Stimulated activated CD8-positive, alpha-beta memory T cell treated with anti-CD3 and anti-CD28 coated beads, Interleukin-15, amount 100 ng/mL, for 1 hour (primary cell): ENCODE data around the gene ETHE1.
"Not testable (repeated sequence)": the region's sequence is repeated elsewhere in the genome, so short reads cannot be mapped to it uniquely, and the experiment has no call there.

Experiments used
- DNase-seq: peaks from one replicate; pipeline ENCODE4 v3.0.0-alpha.2; 2020; ENCODE audit warnings: low read depth

ETHE1 gene

DNA sequence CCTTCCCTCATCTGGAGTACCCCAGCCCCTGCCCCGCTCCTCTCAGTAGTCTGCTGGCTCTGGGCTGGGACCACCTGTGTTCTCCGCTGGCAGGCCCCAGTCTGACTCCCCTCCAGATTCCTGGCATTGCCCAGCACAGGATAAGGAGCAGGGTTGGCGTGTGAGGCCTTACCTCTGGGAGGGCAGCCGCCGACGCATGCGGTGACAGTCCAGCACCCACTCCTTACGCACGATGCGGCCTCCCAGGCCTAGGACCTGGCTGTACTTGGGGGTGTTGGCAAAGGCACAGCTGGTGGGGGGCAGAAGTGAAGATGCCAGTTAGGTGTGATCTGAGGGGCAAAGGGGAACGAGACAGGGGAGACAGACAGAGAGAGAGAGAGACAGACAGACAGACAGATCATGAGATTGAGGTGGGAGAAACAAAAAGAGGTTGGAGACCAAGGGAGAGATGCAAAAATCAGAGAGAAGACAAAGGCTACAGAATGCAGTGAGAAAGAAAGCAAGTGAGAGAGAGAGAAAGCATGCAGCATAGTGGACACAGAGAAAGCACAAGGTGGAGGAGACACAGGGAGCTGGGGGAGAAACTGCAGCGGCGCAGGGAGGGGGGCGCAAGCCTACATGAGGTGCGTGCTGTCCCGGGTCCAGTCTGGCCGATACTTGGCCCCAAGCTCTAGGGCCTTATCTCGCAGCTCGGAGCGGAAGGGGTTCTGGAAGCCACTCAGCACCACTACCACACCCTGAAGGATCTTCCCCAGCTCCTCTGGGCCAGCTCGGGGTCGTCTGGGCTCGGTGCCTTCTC, 24.6 kb upstream of the ETHE1 start:
- DNase-seq: no peak

DNA sequence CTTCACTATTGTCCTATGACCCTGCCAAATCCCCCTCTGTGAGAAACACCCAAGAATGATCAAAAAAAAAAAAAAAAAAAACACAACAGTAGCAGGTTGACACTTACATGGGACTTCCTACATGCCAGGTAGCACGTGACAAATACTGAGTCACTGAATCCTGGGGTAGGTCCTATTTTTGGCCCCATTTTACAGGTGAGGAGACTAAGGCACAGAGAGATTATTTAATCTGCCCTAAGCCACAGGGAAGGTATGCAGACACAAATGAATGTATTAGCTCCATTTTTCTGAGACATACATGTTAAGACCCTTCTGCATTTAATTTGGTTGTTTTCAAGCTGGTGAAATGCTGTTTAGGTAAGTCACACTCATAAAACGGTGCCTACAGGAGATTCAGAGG, 21.7 kb upstream of the ETHE1 start:
- no peak for DNase-seq

DNA sequence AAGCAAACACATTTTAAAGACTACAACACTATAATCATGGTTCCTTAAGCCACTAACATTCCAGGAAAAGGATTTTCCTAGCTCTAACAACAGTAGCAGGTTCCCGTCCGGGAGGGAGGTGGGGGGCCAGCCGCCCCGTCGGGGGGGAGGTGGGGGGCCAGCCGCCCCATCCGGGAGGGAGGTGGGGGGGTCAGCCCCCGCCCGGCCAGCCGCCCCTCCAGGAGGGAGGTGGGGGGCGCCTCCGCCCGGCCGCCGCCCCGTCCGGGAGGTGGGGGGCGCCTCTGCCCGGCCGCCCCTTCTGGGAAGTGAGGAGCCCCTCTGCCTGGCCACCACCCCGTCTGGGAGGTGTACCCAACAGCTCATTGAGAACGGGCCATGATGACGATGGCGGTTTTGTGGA, 20.9 kb upstream of the ETHE1 start:
- not testable (repeated sequence) for DNase-seq

DNA sequence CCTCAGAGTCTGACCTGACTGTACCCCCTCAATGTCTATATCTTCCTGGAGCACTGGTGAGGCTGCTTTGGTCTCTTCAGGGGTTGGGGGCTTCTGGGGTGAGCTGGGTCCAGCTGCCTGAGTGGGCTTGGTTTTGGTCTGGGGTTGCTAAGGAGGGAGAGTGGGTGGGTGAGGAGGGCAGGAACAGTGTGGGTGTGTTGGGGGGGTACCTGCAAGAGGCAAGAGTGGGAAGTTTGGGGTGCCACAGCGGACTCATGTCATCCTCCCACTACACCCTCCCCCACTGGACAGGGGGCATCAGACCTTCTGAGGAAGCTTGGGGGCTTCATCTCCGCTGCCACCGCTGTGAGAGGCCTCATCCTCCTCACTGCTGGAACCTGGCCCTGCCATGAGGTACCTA, 19.6 kb upstream of the ETHE1 start:
- DNase-seq: no peak

DNA sequence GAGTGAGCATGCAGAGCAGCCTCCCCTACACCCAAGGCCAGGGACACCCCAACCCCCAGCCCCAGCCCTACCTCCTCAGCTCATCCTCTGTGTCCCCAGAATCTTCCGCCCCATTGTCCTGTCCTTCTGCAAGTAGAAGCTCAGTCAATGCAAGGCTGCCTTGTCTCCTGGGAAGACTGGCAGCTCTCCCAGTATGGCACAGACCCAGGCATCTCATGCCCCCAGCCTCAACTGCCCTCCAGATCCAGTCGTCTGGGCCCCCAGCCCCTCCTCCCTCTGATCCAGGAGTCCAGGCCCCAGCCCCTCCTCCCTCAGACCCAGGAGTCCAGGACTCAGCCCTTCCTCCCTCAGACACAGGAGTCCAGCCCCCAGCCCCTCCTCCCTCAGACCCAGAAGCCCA, 19.0 kb upstream of the ETHE1 start:
- DNase-seq: no peak

DNA sequence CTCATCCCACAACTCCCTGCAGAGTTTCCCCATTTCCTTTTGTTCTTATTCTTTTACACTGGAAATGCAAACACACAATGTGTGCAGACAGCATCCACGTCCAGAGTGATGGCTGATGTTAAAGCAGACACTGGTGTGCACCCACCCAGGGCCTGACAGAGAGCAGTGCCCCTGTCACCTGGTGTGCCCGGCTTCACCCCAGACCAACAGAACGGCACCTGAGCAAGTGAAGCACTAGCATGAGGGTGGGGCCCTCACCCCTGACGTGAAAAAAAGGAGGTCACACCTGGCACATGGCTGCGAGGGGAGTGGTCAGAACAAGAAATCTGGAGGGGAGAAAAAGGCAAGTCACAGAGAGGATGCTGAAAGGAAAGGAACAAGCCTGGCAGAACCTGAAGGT, 18.3 kb upstream of the ETHE1 start:
- no peak for DNase-seq

DNA sequence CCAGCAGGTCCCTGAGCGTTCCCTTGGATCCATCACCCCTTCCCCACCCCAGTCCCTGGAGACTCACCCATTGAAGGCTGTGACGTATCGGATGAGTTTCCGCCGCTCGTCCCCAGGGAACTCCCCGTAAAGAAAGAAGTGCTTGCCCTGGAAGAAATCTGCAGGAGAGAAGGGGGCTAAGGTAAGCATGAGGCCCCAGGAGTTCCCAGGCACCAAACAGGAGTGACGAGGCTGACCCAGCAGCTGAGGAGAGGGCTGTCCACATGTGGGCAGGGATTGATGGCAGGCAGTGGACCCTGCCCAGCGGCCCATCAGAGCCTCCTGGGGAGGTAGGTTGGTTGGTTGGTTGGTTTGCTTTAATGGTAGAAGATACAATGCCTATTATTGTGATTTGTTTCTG, 17.1 kb upstream of the ETHE1 start:
- no peak for DNase-seq

DNA sequence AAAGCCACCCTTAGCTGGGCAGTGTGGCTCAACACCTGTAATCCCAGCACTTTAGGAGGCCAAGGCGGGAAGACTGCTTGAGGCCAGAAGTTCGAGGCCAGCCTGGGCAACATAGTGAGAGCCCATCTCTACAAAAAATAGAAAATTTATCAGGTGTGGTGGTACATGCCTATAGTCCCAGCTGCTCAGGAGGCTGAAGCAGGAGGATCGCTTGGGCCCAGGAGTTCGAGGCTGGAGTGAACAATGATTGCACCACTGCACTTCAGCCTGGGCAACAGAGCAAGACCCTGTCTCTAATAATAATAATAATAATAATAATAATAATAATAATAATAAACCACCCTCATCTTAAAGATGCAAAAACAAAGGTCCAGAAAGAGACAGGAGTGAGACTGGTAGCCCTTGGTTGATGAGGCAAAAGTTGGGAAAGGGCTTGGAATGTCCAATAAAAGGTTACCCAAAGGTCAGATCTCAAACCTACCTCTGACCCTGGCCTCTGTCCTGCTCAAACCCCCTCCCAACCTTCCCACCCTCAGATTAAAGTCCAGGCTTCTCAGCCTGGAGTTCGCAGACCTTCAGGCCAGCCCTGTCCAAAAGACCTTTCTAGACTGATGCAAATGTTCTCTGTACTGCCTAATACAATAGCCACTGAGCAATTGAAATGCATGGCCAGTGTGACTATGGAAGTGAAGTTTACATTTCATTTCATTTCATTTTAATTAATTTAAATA, 15.1 kb upstream of the ETHE1 start:
- DNase-seq: no peak

DNA sequence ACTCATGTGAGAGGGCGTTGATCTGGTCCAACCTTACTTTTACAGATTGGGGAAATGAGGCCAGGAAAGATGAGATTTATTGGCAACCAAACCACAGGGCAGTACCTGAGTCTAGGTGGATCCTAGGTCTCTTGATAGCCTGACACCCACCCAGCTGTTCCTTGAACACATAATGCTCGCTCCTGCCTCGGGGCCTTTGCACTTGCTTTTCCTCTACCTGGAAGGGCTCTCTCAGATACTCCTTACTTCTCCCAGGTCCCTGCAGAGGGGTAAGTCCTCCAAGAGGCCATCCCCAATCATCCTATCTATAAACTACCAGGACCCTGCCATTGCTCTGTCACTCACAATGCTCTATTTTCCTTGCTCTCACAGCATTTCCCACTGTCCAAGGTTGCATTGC, 13.4 kb upstream of the ETHE1 start:
- no peak for DNase-seq

DNA sequence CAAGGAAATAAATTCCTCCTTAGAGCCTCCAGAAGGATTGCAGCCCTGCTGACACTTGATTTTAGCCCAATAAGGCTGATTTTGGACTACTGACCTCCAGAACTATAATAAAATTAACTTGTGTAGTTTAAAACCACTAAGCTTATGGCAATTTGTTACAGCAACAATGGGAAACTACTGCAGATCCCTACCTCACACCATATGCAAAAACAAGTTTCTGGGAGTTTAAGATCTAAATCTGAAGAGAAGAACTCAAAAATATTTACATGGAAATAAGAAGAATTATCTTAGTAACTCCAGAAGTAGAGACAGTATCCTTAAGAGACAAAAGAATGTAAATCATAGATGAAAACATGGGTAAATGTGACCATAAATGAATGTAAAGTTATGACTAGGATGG, 11.9 kb upstream of the ETHE1 start:
- no peak for DNase-seq

DNA sequence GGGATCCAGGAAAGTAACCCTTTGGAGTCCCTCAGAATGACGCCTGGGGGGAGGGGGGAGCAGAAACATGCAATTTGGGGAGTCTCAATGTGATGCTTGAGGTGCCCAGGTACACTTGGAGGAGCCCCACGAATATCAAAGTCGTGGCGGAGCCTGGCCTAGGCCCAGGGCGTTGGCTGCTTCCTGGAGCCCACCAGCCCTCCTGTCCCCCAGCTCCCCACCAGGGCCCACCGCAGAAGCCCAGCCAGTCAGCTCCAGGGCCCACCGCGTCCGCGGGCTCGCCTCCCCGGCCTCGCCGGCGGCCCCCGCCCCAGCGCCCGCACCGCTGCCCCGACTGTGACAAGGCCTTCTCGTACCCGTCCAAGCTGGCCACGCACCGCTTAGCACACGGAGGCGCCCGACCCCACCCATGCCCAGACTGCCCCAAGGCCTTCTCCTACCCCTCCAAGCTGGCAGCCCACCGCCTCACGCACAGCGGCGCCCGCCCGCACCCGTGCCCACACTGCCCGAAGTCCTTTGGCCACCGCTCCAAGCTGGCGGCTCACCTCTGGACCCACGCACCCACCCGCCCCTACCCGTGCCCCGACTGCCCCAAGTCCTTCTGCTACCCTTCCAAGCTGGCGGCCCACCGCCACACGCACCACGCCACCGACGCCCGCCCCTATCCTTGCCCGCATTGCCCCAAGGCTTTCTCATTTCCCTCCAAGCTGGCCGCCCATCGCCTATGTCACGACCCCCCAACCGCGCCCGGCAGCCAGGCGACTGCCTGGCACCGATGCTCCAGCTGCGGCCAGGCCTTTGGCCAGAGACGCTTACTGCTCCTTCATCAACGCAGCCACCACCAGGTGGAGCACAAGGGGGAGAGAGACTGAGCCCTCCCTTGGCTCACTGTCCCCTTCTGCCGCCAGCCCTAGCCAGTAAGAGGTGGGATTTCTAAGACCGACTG, 8.1 kb upstream of the ETHE1 start:
- DNase-seq: no peak

DNA sequence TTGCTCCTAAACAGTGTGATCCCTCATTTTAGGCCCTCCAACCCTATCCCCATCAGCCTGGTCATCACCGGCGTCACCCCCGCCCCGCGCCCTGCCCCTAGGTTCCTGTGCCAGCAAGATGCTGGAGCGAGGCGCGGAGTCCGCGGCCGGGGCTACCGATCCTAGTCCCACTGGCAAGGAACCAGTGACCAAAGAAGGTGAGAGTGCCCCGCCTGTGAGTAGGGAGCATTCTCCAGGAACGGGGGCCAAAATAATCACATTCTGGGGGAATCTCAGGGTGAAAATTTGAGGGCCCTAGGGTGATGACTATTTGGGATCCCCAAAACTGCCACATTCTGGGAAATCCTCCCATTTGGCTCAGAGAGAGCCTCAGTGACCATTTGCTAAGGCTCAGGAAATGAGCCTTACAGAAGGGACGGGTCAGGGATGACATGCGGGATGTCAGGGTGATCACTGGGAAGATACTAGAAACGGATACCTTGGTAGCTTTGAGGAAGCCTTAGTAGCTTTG, 7.4 kb upstream of the ETHE1 start:
- DNase-seq: no peak

DNA sequence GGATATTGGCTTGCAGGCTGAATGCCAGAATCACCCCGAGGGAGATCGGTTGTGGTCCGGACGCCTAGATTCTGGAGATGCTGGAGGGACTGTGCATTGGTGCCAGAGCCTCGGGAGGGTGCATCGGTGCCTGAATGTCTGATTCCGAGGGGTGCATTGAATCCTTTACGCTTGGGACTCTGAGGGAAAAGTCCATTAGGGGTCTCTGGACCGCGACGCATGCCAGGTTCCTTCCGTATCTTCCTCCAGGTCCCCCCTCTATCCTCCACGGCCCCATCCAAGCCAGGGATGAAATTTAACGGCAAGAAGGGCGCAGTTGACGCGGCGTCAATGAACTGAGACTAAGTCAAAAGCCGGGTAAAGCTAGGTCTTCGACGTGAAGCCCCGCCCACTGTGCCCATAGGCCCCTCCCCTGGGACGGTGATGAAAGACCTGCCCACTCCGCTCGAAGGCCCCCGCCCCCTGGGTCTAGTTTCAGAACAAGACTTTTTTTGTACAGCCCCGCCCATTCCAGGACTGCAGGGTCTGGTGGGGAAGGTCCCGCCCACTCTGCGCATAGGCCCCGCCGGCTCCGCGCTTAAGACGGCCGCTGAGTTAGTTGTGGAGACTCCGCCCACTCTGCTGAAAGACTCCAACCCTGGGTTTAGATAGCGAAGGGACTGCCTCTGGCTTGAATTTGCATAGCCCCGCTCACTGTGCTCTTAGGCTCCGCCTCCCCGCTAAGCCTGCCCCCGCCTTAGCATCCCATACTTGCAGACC, 6.7 kb upstream of the ETHE1 start:
- peak; percentile 83 for DNase-seq

DNA sequence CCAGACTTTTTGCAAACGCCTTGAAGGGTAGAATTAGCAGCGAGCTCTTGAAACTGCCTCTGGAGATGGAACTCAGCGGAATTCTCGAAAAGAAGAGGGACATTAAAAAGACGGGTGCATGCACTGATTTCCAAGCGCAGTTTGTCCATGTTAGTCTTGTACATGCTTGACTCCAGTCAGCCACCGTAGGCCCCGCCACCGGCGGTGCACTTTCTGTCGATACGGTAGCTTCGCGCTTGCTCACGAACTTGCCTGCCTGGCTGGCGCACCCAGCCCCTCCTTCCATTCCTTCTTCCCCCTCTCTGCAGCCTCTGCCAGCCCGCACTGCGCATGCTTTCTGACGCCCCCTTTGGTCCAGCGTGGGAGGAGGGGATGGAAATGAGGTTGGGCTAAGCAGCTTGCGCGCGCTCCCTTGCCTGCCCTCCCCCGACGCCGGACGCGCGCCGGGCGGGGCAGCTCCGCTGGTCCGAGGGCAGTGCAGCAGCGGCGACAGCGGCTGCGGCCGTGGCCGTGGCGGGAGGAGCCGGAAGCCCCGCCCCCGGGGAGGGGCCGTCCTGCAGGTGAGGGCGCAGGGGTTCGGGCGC, 6.1 kb upstream of the ETHE1 start, which contains the start of gene ZNF575:
Gene ZNF575 (plus strand): TSS at position 227 of the 584 bp plus-strand sequence. CDS start 1,235 bp downstream, outside the sequence.
- DNase-seq: peak; percentile 65

DNA sequence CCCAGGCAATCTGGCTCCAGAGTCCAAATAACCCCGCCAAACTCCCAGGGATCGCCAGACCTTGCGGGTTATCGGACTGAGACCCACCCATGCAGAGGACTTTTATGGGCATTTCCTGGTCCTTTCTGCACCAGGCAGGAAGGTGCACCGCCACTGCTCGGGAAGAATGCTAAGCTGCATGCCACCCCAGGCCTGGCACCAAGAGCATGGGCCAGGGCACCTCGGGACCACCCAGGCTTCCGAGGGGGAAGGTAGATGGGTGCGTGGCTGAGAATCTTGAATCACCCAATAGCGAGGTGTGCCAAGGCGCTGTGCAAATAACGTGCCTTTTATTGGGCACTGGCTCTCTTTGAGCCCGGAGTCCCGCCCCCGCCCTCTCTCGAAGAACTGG, 5.6 kb upstream of the ETHE1 start:
- DNase-seq: no peak

DNA sequence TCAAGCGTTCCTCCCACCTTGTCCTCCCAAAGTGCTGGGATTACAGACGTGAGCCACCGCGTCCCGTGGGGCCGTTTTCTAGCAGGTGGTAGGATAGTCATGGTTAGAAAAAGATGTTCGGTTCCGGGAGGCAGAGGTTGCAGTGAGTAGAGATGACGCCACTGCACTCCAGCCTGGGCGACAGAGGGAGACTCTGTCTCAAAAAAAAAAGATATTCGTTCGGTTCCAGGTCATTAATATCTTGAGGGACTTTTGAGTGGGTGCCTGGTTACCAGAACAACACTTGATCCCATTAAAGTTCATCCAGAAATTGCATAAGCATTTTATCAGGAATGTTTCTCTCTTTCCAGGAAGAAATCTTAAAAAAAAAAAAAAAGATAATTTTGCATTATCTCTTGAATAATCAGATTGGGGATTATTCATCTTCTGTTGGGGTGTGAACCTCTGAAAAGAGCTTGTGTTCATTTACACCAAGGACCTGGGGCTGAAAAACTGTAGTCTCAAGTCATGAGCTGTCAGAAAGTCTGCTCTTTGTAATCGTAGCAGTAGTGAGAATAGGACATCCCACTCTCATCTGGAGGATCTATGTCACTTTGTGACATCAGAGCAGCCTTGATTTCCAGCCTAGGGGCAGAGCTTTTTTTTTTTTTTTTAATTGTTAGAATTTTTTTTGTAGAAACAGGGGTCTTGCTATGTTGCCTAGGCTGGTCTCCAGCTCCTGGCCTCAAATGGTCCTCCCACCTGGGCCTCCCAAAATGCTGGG, 1.0 kb upstream of the ETHE1 start:
- no peak for DNase-seq

DNA sequence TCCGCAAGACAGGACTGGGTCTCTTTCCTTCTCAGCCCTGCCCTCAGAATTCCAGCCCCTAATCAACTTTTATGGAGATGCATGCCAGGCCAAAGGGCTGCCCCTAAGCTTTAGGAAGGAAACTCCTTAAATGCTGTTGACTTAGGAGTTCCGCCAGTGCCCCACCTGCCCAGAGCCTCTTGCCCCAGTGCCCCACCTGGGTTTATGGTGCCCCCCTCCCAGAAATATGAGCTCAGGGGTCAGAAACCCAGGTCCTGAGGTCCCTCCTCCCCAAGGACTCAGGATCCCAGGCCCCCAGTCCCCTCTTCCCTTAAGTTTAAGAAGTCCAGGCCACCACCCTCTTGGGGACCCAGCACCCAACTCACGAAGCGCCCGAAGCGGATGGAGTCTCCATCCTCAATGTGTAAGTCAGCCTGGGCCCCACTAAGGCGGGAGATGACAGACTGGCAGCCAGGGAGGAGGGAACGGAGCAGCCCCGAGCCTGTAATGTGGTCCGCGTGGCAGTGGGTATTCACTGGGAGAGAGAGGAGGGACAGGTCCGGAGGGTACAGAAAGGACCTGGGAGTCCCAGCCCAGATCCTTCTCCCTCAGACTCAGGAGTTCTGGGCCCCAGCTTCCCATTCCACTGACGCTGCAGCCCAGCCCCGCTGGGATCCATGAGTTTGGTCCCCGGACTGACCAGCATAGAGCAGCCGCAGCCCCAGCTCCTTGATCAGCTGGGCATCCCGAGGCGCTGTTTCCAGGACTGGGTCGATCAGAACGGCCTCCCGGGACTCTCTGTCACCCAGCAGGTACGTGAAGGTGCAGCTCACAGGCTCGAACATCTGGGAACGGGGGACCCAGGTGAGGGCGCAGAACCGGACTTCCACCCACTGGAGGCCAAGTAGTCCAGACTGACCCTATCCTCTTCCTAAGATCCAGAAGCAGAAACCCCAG, 897 bp downstream of the ETHE1 start:
- DNase-seq: no peak

DNA sequence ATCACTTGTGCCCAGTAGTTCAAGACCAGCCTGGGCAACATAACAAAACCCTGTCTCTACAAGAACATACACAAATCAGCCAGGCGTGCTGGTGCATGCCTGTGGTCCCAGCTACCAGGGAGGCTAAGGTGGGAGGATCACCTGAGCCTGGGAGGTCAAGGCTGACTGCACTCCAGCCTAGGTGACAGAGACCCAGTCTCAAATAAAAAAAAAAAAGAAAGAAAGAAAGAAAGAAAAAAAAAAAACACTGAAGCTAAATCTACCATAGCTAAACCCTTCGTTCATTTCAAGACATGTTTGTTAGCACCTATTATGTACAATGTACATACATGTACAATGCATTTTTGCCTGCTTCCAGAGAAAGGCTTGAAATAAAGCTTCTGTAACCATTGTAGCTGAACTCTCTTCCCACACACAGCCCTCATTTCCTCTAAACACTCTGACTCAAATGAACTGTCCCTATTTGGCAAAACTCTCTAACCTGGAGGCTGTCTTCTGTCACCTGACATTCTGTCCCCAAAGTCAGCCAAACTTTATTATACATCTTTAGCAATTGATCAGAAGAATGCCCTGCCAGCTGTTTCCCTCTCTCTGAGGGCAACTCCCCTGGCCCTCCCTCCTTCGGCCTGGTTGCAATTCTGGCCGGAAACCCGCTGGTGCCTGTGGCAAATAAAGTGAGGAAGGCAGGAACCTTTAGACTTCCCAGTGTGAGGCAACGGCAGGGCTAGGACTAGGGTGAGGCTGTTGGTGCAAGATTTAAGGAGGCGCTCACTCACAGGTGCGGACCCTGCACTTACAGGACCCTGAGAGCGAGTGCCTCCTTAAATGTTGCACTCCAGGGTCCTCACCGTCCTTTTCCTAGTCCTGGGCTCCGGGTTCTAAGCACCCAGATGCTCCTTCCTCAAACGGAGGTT, 1.8 kb downstream of the ETHE1 start:
- DNase-seq: no peak
